ENCODE results near the gene LPA.

LPA gene

GRCh38 chr6:160510976-160511617 lies 153.0 kb downstream of the LPA start:
- no peak for DNase-seq (ENCODE audit: low spot score)

DNA sequence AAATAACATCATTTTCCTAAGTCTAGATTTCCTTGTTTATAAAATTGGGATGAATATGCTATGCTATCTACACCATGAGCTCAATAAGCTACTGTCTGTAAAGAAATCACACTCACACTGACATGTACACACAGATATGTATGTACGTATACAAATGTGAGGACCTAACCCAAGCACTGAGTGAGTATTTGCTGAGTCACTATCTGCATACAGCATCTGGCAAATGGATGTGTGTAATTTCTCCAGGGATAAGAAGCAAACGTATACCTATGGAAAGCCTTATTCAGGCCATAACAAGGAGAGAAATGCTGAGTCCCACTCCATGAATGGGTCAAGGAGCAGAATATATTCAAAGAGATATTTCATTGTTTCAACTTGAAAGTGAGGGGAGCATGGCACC lies 153.9 kb downstream of the LPA start:
- DNase-seq (ENCODE audit: low spot score), result no peak

DNA sequence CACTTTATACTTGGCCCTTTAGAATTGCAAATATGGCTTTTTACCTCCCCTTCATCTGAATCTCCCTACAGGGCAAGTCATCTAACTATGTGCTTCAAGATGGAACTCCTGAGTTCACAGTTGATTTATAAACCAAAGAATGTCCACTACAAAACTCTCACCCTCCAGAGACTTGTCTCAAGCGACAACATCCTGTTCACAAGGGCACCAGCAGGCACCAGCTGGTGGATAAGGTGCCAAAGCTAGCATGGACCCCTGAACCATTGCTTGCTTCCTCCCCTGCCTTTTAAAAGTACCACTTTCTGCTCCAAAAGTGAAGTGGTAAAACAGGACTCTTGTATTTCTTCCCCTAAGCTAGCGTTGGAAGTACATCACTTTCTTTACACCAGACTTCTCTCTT lies 154.5 kb downstream of the LPA start:
- no peak for DNase-seq (ENCODE audit: low spot score)

DNA sequence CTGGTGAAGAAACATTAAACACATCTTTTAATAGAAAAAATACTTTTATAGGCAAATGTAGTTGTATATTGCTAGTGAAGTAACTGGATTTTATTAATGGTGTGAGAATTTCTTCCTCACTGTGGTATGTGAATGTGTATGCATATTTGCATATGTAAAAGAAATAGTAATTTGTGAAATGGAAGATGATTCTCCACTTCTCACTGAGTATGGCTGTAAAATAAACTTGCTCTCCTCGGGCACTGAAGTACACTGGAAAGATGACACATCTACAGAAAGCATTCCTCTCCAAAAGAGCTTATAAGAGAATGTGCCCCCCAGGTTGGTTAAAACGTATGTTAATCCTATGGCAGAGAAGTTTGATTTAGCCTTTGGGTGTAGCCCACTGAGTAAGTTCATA lies 155.5 kb downstream of the LPA start:
- DNase-seq (ENCODE audit: low spot score), result no peak

GRCh38 chr6:160507420-160507819 lies 156.7 kb downstream of the LPA start:
- DNase-seq (ENCODE audit: low spot score), result no peak

- DNase-seq (ENCODE audit: low spot score), result no peak
Observed at GRCh38 chr6:160505970-160506369, 158.1 kb downstream of the LPA start.

DNA sequence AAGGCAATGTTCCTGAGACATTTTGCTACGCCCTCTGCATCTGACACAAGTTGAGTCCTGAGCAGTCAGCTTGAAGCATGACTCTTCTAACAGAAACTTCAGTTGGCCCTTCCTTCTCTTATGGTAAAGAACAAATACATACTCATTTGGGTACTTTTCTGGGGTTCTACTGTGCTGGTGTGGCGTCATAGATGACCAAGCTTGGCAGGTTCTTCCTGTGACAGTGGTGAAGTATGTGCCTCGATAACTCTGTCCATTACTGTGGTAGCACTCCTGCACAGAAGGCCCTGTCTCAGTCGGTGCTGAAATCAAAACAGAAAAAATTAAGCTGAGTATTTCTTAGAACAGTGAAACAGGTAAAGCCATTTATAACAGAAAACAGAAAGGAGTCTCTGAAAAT lies 163.4 kb downstream of the LPA start:
- no peak for DNase-seq (ENCODE audit: low spot score)

GRCh38 chr6:160494576-160494975 lies 169.5 kb downstream of the LPA start:
- no peak for DNase-seq (ENCODE audit: low spot score)

DNA sequence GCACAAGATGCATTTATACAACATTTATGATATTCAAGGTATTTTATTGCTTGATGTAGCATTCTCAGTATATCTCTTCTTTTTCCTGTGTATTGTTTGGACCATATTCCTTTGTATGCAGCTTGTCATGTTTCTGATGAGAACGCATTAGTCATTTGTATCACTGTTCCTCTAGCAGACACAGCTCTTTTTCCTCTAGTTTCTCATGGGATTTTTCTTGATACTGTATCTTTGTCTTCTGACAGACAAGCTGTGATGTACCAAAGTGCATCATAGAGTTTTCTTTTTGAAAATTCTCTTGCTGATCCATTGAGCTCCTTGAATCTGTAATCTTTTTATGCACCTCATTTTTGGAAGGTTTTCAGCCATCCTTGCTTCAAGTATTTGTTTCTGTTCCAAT lies 175.0 kb downstream of the LPA start:
- DNase-seq (ENCODE audit: low spot score), result no peak

GRCh38 chr6:160487116-160487515 lies 177.0 kb downstream of the LPA start:
- DNase-seq (ENCODE audit: low spot score), result no peak
